Globus pallidus (tissue), 1 donor: ENCODE results near the gene STK17A.
"Not testable (repeated sequence)": the region's sequence is repeated elsewhere in the genome, so short reads cannot be mapped to it uniquely, and the experiment has no call there.

Experiments
- DNase-seq: peaks from one replicate; pipeline ENCODE4 v3.0.0-alpha.2; 2015; ENCODE audit warnings: low spot score

The STK17A gene

DNA sequence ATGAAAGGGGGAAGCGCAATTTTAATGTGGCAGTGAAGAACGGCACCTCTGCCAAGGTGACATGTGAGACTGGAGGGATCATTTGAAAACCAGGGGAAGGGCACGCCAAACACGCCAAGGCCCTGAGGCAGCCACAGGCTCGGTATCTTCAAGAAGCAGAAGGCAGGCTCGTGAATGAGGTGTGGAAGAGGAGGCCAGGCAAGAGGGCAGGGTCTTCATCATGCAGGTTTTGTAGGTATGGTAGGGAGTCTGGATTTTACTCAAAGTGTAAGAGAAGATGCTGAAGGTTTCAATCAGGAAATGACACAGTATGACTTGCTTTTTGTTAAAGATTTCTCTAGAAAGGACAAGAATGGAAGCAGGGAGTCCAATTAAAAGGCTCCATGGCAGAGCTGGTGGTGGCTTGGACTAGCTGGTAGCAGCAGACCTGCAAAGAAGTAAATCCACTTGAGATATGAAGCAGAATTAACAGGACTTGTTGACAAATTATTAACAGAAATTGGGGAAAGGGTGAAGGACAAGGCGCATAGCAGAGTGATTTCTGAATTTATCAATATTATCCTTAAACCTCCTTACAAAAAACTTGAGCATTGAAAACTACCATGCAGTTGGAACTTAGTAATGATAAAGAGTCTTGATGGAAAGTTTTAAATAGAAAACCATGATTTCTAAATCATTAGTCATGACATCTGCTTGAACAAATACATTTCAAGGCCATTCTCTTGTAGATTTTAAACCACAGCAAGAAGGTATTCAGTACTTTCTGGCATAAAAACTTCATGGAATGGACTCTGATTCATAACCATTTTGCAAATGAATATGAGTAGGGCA, 76.0 kb downstream of the STK17A start:
- DNase-seq = no peak

DNA sequence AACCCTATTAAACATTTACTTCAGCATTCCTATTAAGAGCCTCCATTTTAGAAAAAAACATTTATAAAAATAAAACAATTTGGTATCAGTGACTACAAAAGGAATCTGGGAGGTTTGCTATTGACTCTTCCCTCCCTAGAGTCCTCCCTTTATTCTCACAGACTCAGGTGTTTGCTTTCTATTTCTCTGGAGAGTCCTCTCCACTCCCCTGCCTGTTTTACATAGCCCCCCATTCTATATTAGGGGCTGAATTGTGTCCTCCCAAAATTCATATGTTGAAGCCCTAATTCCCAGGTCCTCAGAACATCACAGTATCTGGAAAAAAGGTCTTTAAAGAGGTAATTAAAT, 76.6 kb downstream of the STK17A start:
- DNase-seq = no peak

DNA sequence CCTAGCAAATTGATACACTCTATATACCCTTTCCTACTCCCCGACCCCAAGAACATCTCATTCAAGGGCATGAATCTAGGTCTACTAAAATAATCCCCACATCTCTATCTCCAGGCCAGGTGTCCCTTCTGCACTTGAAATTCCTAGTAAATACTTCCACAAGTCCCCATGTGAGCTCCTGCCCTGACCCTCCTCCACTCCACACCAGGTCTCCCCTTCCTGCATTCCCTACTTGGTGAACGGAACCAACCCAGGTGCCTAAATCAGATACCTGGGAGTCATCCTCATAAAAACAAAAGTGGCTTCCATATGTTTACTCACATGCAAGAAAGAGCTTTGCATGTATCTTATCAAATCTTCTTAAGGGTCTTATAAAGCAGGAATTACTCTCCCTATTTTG, 77.2 kb downstream of the STK17A start:
- DNase-seq = no peak

DNA sequence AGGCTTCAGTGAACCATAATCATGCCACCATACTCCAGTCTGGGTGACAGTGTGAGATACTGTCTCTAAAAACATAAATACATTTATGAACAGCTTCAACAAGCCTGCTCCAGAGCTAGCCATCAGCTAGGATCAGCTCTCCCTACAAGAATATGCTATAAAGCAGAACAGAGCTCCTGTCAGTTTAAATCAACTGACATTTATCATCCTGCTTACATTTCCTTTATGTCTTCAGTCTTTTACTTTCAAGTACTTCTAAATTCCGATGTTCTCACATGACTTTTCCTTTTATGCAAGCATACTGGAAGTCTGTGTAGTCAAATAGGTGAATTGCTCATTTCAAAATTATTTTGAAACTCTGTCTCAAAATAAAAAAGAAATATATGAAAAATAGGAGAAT, 81.8 kb downstream of the STK17A start:
- DNase-seq = no peak

DNA sequence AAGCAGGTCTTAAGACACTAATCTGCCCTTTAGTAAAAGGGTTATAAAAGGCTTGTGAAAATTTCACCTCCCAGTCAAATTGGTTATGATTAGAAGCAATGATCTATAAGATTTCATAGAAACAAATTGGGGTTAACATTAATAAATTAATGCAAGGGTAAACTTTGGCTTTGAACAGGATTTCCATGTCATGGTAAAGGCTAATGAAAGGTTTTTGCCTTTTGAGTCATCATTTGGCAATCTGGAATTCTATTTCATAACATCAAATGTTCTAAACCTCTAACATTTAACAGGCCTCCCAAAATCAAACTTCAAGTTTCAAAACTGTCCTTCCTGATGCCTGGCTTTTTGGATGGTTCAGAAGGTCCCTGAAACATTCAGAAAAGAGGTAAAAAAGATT, 84.0 kb downstream of the STK17A start:
- DNase-seq = no peak

DNA sequence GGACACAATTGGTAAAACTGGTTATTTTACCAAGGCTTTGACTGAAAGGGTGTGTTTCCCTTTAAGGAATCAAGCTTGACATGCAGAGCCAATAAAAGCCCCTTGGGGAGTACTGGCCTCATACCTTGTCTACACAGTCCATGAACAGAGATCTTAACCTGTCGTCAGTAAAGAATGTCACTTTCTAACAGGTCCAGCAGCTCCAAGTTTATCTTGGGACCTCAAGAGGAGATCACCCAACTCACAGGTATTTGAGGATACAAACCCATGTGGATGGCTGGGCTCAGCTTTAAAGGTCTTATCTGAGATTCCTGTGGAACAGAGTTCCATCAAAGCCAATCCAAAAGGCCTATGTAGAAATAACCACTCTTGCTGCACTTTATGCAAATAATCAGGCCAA, 85.1 kb downstream of the STK17A start:
- DNase-seq = no peak

DNA sequence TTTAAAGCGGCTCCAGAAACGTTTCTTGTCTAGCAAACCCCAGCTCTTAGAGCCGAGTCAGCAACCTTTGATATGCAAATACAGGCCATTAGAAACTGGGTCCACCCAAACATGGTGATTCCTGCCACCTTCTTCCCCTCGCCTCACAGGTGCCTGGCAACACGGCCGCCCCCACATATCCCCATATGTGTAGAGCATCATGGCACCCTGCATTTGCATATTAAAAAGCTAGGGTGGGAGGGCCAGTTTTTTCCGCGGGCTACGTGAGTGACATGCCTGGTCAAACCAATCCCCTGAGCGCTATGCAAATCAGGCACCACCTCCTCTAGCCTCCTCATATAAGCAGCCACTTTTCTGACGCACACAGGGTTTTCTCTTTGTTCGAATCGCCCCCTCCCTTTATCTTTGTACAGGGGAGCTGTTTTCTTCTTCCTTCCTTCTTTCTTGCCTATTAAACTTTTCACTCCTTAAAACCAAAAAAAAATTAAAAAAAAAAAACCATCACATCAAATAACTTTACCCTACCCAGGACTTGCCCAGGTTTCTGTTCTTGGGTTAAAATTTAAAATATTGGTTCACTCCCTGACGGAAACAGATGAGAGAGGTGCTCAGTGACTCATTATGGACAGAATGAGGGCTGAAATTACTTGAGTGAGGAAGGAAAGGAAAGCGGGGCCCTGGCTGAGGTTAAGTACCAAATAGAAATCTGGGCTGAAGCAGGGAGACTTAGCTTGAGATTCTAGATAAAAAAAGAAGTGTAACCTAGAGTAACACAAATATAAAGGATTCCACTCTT, 86.6 kb downstream of the STK17A start:
- no peak for DNase-seq

- DNase-seq = no peak
Measured at GRCh38 chr7:43671521-43671920, 88.6 kb downstream of the STK17A start.

DNA sequence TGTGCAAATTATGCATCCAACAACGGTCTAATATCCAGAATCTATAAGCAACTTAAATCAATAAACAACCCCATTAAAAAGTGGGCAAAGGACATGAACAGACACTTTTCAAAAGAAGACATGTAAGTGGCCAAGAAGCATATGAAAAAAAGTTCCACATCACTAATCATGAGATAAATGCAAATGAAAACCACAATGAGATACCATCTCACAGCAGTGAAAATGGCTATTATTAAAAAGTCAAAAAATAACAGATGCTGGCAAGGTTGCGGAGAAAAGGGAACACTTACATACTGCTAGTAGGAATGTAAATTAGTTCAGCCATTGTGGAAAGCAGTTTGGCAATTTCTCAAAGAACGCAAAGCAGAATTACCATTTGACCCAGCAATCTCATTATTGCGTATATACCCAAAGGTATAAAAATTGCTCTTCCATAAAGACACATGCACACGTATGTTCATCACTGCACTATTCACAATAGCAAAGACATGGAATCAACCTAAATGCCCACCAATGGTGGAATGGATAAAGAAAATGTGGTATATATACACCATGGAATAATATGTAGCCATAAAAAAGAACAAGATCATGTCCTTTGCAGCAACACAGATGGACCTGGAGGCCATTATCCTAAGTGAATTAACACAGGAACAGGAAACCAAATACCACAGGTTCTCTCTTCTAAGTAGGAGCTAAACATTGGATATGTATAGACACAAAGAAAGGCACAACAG, 90.5 kb downstream of the STK17A start:
- not testable (repeated sequence) for DNase-seq

DNA sequence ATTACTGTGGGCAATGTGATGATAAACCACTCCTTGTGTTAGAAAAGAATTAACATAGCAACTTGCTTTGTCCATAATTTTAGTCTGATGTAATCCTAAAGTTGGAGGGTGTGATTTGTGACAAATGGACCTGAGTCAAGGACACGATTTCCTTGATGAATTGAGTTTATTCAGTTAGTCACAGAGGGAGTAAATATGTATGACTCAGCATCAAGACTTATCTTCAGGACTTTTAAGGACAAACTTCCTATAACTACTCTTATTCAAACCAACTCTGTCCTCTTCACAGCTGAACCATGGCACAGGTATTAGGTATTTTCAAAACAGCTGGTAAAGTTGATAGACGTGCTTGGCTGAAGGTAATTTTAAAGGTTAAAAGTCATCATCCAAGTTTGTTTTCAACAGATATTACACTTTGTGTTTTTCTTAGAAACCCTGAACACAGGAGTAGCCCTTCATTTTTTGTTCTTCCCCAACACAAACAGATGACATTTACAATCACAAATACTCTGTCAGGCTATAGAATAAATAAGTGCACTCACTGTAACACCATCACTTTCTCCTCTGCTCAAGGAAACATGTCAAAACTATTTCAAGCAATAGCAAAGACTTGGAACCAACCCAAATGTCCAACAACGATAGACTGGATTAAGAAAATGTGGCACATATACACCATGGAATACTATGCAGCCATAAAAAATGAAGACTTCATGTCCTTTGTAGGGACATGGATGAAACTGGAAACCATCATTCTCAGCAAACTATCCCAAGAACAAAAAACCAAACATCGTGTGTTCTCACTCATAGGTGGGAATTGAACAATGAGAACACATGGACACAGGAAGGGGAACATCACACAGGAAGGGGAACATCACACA, 91.9 kb downstream of the STK17A start:
- no peak for DNase-seq
